ENCODE measurements around the gene ILF3. TPM values are rescaled to one million over a fixed set of nuclear protein-coding genes. Genes with fewer than 3 reads are reported as not detected.
A peak's percentile ranks its signal among the peaks of the same experiment; 100 is the strongest.

ILF3 gene
- total RNA-seq, 4 donors from 2014 or later = 67.3 to 88.2 (median 76.6) TPM

- peak; percentile 94 to 97 for ATAC-seq
- peaks cover 0 to 11% of the 10 kb centered on the region in 2 donors for H3K36me3 ChIP-seq
- peak within 1 kb of the TSS; percentile 71 to 98 (median 82) for H3K4me3 ChIP-seq
- in situ Hi-C loops (cut with MboI; ENCODE audit: low sequenced_read_pairs in 4 of 4) (loop anchor here in 2 of 4 donors (5.0 kb wide), 2 partner anchors 50 to 150 kb away; no protein-coding TSS in a partner anchor), intact Hi-C loops (cut with DNase I; ENCODE audit: low total_unique reads) (loop anchor here (1.0 kb wide), 4 partner anchors 16 to 147 kb away; partner anchors contain the start of gene QTRT1)
- H3K9me3 ChIP-seq = no peaks in the 10 kb centered on the region
- H3K27me3 ChIP-seq = no peaks in the 10 kb centered on the region
- DNase-seq = peak; percentile 100
- TF ChIP-seq, protein P1, sequence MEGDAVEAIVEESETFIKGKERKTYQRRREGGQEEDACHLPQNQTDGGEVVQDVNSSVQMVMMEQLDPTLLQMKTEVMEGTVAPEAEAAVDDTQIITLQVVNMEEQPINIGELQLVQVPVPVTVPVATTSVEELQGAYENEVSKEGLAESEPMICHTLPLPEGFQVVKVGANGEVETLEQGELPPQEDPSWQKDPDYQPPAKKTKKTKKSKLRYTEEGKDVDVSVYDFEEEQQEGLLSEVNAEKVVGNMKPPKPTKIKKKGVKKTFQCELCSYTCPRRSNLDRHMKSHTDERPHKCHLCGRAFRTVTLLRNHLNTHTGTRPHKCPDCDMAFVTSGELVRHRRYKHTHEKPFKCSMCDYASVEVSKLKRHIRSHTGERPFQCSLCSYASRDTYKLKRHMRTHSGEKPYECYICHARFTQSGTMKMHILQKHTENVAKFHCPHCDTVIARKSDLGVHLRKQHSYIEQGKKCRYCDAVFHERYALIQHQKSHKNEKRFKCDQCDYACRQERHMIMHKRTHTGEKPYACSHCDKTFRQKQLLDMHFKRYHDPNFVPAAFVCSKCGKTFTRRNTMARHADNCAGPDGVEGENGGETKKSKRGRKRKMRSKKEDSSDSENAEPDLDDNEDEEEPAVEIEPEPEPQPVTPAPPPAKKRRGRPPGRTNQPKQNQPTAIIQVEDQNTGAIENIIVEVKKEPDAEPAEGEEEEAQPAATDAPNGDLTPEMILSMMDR (IDR thresholded peaks at IDR 0.05 in 4 of 5, conservative IDR thresholded peaks at IDR 0.05 in 1 of 5) = peak; percentile 77 to 90 (median 83)
- peak; percentile 82 to 89 for TF ChIP-seq POLR2A (IDR thresholded peaks at IDR 0.05)
- H3K27ac ChIP-seq = peak within 1 kb of the TSS; percentile 82 to 99 (median 94)
- peaks cover 25 to 27% of the 10 kb centered on the region in 2 donors for H3K4me1 ChIP-seq
These were observed 63.4 kb downstream of the ILF3 start, which contains the start of gene DNM2 for GRCh38 chr19:10717356-10718204. DNM2 (plus strand) TSS chr19:10718079; CDS start chr19:10718243, 164 bp downstream.

- no peaks in the 10 kb centered on the region for H3K9me3 ChIP-seq
- intact Hi-C loops (cut with DNase I; ENCODE audit: low total_unique reads) = no loop called here
- ATAC-seq = peak; percentile 16
- peak overlapping the region; percentile 71 to 98 (median 82) for H3K4me3 ChIP-seq
- peak in 1 of 2 donors; percentile 7 for TF ChIP-seq POLR2A (IDR thresholded peaks at IDR 0.05)
- TF ChIP-seq, protein P1 (IDR thresholded peaks at IDR 0.05 in 4 of 5, conservative IDR thresholded peaks at IDR 0.05 in 1 of 5) = peak in 1 of 5 experiments; percentile 14
- H3K27me3 ChIP-seq = no peaks in the 10 kb centered on the region
- in situ Hi-C loops (cut with MboI; ENCODE audit: low sequenced_read_pairs in 4 of 4) = loop anchor here in 2 of 4 donors (5.0 kb wide), 2 partner anchors 49 to 149 kb away; no protein-coding TSS in a partner anchor
- DNase-seq = peak in 1 of 2 donors; percentile 36
- H3K36me3 ChIP-seq = peaks cover 0 to 2% of the 10 kb centered on the region in 2 donors
- peak overlapping the region; percentile 82 to 99 (median 94) for H3K27ac ChIP-seq
- H3K4me1 ChIP-seq = peaks cover 25 to 27% of the 10 kb centered on the region in 2 donors
These were observed 64.4 kb downstream of the ILF3 start for GRCh38 chr19:10718205-10719196.

GRCh38 chr19:10719466-10719961 lies 65.4 kb downstream of the ILF3 start:
- DNase-seq (no peak), ATAC-seq (no peak)
- H3K36me3 ChIP-seq = no peaks in the 10 kb centered on the region
- in situ Hi-C loops (cut with MboI; ENCODE audit: low sequenced_read_pairs in 4 of 4) = loop anchor here in 2 of 4 donors (5.0 kb wide), 2 partner anchors 48 to 148 kb away; no protein-coding TSS in a partner anchor
- no peaks in the 10 kb centered on the region for H3K27me3 ChIP-seq
- peak overlapping the region; percentile 71 to 98 (median 82) for H3K4me3 ChIP-seq
- no peaks in the 10 kb centered on the region for H3K9me3 ChIP-seq
- TF ChIP-seq POLR2A (IDR thresholded peaks at IDR 0.05) = no peak
- TF ChIP-seq, protein P1 (IDR thresholded peaks at IDR 0.05 in 4 of 5, conservative IDR thresholded peaks at IDR 0.05 in 1 of 5) = no peak
- peaks cover 27 to 29% of the 10 kb centered on the region in 2 donors for H3K4me1 ChIP-seq
- peak overlapping the region; percentile 82 to 99 (median 94) for H3K27ac ChIP-seq
- intact Hi-C loops (cut with DNase I; ENCODE audit: low total_unique reads) = no loop called here

GRCh38 chr19:10720607-10721125 lies 66.5 kb downstream of the ILF3 start:
- Histone ChIP-seq H3K36me3 (no peaks in the 10 kb centered on the region), H3K4me1 (peaks cover 33 to 41% of the 10 kb centered on the region in 2 donors), H3K27me3 (no peaks in the 10 kb centered on the region), H3K4me3 (no peak overlapping the region), H3K9me3 (no peaks in the 10 kb centered on the region), H3K27ac (no peak overlapping the region)
- intact Hi-C loops (cut with DNase I; ENCODE audit: low total_unique reads) = no loop called here
- DNase-seq = no peak
- no peak for ATAC-seq
- TF ChIP-seq, protein P1 (IDR thresholded peaks at IDR 0.05 in 4 of 5, conservative IDR thresholded peaks at IDR 0.05 in 1 of 5) = no peak
- no peak for TF ChIP-seq POLR2A (IDR thresholded peaks at IDR 0.05)
- in situ Hi-C loops (cut with MboI; ENCODE audit: low sequenced_read_pairs in 4 of 4) = no loop called here

Measured in gastrocnemius medialis (tissue), 4 donors.